GM18867 (cell line): Measurements from ENCODE around the gene SEPTIN14.
A peak's percentile ranks its signal among the peaks of the same experiment; 100 is the strongest.
"Not testable (repeated sequence)": the region's sequence is repeated elsewhere in the genome, so short reads cannot be mapped to it uniquely, and the experiment has no call there.

Source experiments
- ATAC-seq: cut with Tn5 transposase; IDR thresholded peaks from one replicate; pipeline ENCODE4 v1.9.1; 2021; ENCODE audit warnings: mild to moderate bottlenecking, moderate library complexity; ENCODE audit not compliant: unreplicated experiment

SEPTIN14 gene

GRCh38 chr7:55862652-55863051 lies at the start of gene SEPTIN14:
TSS of gene SEPTIN14 (minus strand) at chr7:55862752. CDS start at chr7:55861996, 756 bp downstream.
- not testable (repeated sequence) for ATAC-seq

GRCh38 chr7:55903985-55904759 lies 41.6 kb upstream of the SEPTIN14 start:
- peak; percentile 97 for ATAC-seq

- not testable (repeated sequence) for ATAC-seq
These were observed 38.5 kb upstream of the SEPTIN14 start for GRCh38 chr7:55901059-55901458.

- ATAC-seq = no peak
These were observed 35.7 kb upstream of the SEPTIN14 start for GRCh38 chr7:55898287-55898686.

- ATAC-seq = no peak
These were observed 32.5 kb upstream of the SEPTIN14 start for GRCh38 chr7:55895021-55895420.

- no peak for ATAC-seq
These were observed 31.4 kb upstream of the SEPTIN14 start for GRCh38 chr7:55893940-55894339.

- not testable (repeated sequence) for ATAC-seq
These were observed 25.8 kb upstream of the SEPTIN14 start for GRCh38 chr7:55888378-55888777.

GRCh38 chr7:55887821-55888247 lies 25.3 kb upstream of the SEPTIN14 start:
- no peak for ATAC-seq

GRCh38 chr7:55884321-55884720 lies 21.8 kb upstream of the SEPTIN14 start:
- no peak for ATAC-seq

GRCh38 chr7:55878691-55879090 lies 16.1 kb upstream of the SEPTIN14 start:
- no peak for ATAC-seq

- ATAC-seq = no peak
These were observed 14.8 kb upstream of the SEPTIN14 start for GRCh38 chr7:55877308-55877707.

GRCh38 chr7:55873765-55874164 lies 11.2 kb upstream of the SEPTIN14 start:
- ATAC-seq = no peak

- ATAC-seq = no peak
These were observed 9.5 kb upstream of the SEPTIN14 start for GRCh38 chr7:55871932-55872485.

- not testable (repeated sequence) for ATAC-seq
These were observed 6.4 kb upstream of the SEPTIN14 start for GRCh38 chr7:55868989-55869388.

- not testable (repeated sequence) for ATAC-seq
These were observed 17.4 kb downstream of the SEPTIN14 start for GRCh38 chr7:55845164-55845563.

- no peak for ATAC-seq
These were observed 24.0 kb downstream of the SEPTIN14 start for GRCh38 chr7:55838595-55838994.

- no peak for ATAC-seq
These were observed 35.0 kb downstream of the SEPTIN14 start for GRCh38 chr7:55827577-55827976.

- no peak for ATAC-seq
These were observed 43.9 kb downstream of the SEPTIN14 start for GRCh38 chr7:55818686-55819085.

GRCh38 chr7:55797260-55797659 lies 65.3 kb downstream of the SEPTIN14 start:
- ATAC-seq = not testable (repeated sequence)

- ATAC-seq = no peak
These were observed 68.0 kb downstream of the SEPTIN14 start for GRCh38 chr7:55794527-55794926.

- ATAC-seq = no peak
These were observed 70.5 kb downstream of the SEPTIN14 start for GRCh38 chr7:55792048-55792447.

GRCh38 chr7:55787796-55788195 lies 74.8 kb downstream of the SEPTIN14 start:
- ATAC-seq = no peak
